RWPE2 (cell line): ENCODE measurements around the gene ZSCAN1.

Experiments used
- ATAC-seq: fragments of 200-7000 bp; cut with Tn5 transposase; 3 replicates; pipeline ENCODE4 v1.9.1; 2021; ENCODE audit warnings: low read depth
- DNase-seq: peaks from one replicate; pipeline ENCODE4 v3.0.0-alpha.2; 2020; ENCODE audit warnings: low spot score
- H3K27ac ChIP-seq: fragments of 450-650 bp; 2 replicates; pipeline ENCODE4 v1.5.1; 2017; ENCODE audit warnings: mild to moderate bottlenecking; ENCODE audit not compliant: poor library complexity, severe bottlenecking
- H3K27me3 ChIP-seq: fragments of 250-450 bp; sonication (Bioruptor Pico); 2 replicates; pipeline ENCODE4 v1.5.1; 2021; ENCODE audit warnings: mild to moderate bottlenecking, moderate library complexity; ENCODE audit not compliant: insufficient read depth, poor library complexity, severe bottlenecking
- H3K36me3 ChIP-seq: fragments of 250-450 bp; sonication (Bioruptor Pico); 2 replicates; pipeline ENCODE4 v1.5.1; 2020; ENCODE audit warnings: low read depth, mild to moderate bottlenecking, moderate library complexity
- H3K4me1 ChIP-seq: fragments of 250-450 bp; sonication (Bioruptor Pico); 2 replicates; pipeline ENCODE4 v1.5.1; 2021; ENCODE audit warnings: mild to moderate bottlenecking, moderate library complexity; ENCODE audit not compliant: insufficient read depth, poor library complexity, severe bottlenecking
- H3K4me3 ChIP-seq: fragments of 250-450 bp; sonication (Bioruptor Pico); 2 replicates; pipeline ENCODE4 v1.5.1; 2021; ENCODE audit warnings: mild to moderate bottlenecking, moderate library complexity; ENCODE audit not compliant: severe bottlenecking
- H3K9me3 ChIP-seq: fragments of 250-450 bp; sonication (Bioruptor Pico); 2 replicates; pipeline ENCODE4 v1.5.1; 2021; ENCODE audit warnings: mild to moderate bottlenecking, moderate library complexity; ENCODE audit not compliant: severe bottlenecking
- CTCF ChIP-seq: fragments of 450-650 bp; IDR thresholded peaks from one replicate; pipeline ENCODE4 v1.5.1; 2017; ENCODE audit warnings: mild to moderate bottlenecking, moderate library complexity; ENCODE audit not compliant: poor library complexity, severe bottlenecking

Gene ZSCAN1

GRCh38 chr19:58098682-58098998 is 64.8 kb downstream of the ZSCAN1 start:
- Histone ChIP-seq H3K4me1 (no peaks in the 10 kb centered on the region), H3K27ac (no peak overlapping the region), H3K4me3 (peak overlapping the region; percentile 92), H3K27me3 (no peaks in the 10 kb centered on the region), H3K9me3 (peaks cover 16% of the 10 kb centered on the region), H3K36me3 (no peaks in the 10 kb centered on the region)
- no peak for TF ChIP-seq CTCF
- ATAC-seq (no peak), DNase-seq (no peak)
